Renal cortex interstitium (tissue), 11 donors: ENCODE data around the gene CHCHD3. TPM values are rescaled to one million over a fixed set of nuclear protein-coding genes. Genes with fewer than 3 reads are reported as not detected.

ENCODE experiments used
- DNase-seq, 11 donors: peaks; one replicate each; pipeline ENCODE4 v3.0.0-alpha.2; 2013; ENCODE audit warnings: low read depth in 9 of 11, low spot score in 4 of 11; ENCODE audit errors: extremely low read depth in 1 of 11
- polyA plus RNA-seq, 3 donors: library from polyadenylated mRNA; unstranded; fragments of 120-200 nt; gene quantifications; one replicate each; pipeline ENCODE4 v1.2.1, GENCODE V29; 2013; ENCODE audit not compliant: insufficient read length in 3 of 3

CHCHD3 gene
- polyA plus RNA-seq, 3 donors = 68.7 to 93.4 (median 86.2) TPM

- no peak for DNase-seq
These were observed 326.1 kb downstream of the CHCHD3 start for GRCh38 chr7:132755538-132756483.

GRCh38 chr7:132752431-132752830, 329.5 kb downstream of the CHCHD3 start:
- no peak for DNase-seq

- no peak for DNase-seq
These were observed 330.6 kb downstream of the CHCHD3 start for GRCh38 chr7:132751244-132751647.

- DNase-seq = peak in 2 of 11 donors; percentile 24 to 35
These were observed 331.2 kb downstream of the CHCHD3 start for GRCh38 chr7:132750530-132751217.

GRCh38 chr7:132750096-132750495, 331.8 kb downstream of the CHCHD3 start:
- no peak for DNase-seq

- DNase-seq = no peak
These were observed 336.4 kb downstream of the CHCHD3 start for GRCh38 chr7:132745510-132745909.

GRCh38 chr7:132743974-132744373, 337.9 kb downstream of the CHCHD3 start:
- no peak for DNase-seq

- no peak for DNase-seq
These were observed 339.7 kb downstream of the CHCHD3 start for GRCh38 chr7:132742189-132742612.

GRCh38 chr7:132740176-132740575, 341.7 kb downstream of the CHCHD3 start:
- DNase-seq = no peak

GRCh38 chr7:132739271-132739955, 342.5 kb downstream of the CHCHD3 start:
- DNase-seq = no peak

GRCh38 chr7:132738254-132738653, 343.6 kb downstream of the CHCHD3 start:
- no peak for DNase-seq

- peak in 6 of 11 donors; percentile 14 to 66 (median 36) for DNase-seq
These were observed 346.4 kb downstream of the CHCHD3 start for GRCh38 chr7:132735476-132735875.

Other genes starting within 250 kb of the CHCHD3 start
- gene EXOC4, start 171.0 kb upstream of the CHCHD3 start, polyA plus RNA-seq = 10 to 100 TPM; 68.1 to 75.1 (median 70.9) TPM